Spleen (tissue), 11 donors: Measurements from ENCODE around the gene EFNA5. TPM values are rescaled to one million over a fixed set of nuclear protein-coding genes. Genes with fewer than 3 reads are reported as not detected.
A peak's percentile ranks its signal among the peaks of the same experiment; 100 is the strongest.

Experiments used
- DNase-seq: peaks from one replicate; pipeline ENCODE4 v3.0.0-alpha.2; 2020
- H3K27ac ChIP-seq, 8 donors: fragments of 200-600 bp; sonication (generic) in 7 of 8; 1 replicate in 4 of 8; 2 replicates in 4 of 8; pipeline versions ENCODE4 v1.5.0 to v1.8.0; 2016 to 2021; ENCODE audit warnings: inconsistent platforms in 4 of 8, mild to moderate bottlenecking in 4 of 8, moderate library complexity in 1 of 8
- H3K27me3 ChIP-seq, 7 donors: fragments of 200-600 bp; sonication (generic) in 6 of 7; replicated peaks in 1 of 7; 1 replicate in 4 of 7; 2 replicates in 3 of 7; pipeline versions ENCODE4 v1.5.0 to v1.8.0; 2016 to 2021; ENCODE audit warnings: inconsistent platforms in 3 of 7, mild to moderate bottlenecking in 1 of 7
- H3K36me3 ChIP-seq, 6 donors: fragments of 200-600 bp; sonication (generic) in 5 of 6; 1 replicate in 4 of 6; 2 replicates in 2 of 6; pipeline versions ENCODE4 v1.5.0 to v1.8.0; 2016 to 2021; ENCODE audit warnings: inconsistent platforms in 2 of 6
- H3K4me1 ChIP-seq, 6 donors: fragments of 200-600 bp; sonication (generic) in 5 of 6; 1 replicate in 3 of 6; 2 replicates in 3 of 6; pipeline versions ENCODE4 v1.5.0 to v1.8.0; 2016 to 2021; ENCODE audit warnings: inconsistent platforms in 3 of 6
- H3K4me3 ChIP-seq, 8 donors: fragments of 200-600 bp; sonication (generic) in 7 of 8; 1 replicate in 4 of 8; 2 replicates in 4 of 8; pipeline versions ENCODE4 v1.5.0 to v1.8.0; 2016 to 2021; ENCODE audit warnings: inconsistent platforms in 4 of 8, mild to moderate bottlenecking in 4 of 8, moderate library complexity in 2 of 8
- H3K9me3 ChIP-seq, 8 donors: fragments of 200-600 bp; sonication (generic) in 7 of 8; 1 replicate in 4 of 8; 2 replicates in 4 of 8; pipeline versions ENCODE4 v1.5.0 to v1.8.0; 2016 to 2021; ENCODE audit warnings: inconsistent platforms in 4 of 8
- POLR2A ChIP-seq, 3 donors: fragments of 450-650 bp; IDR thresholded peaks; one replicate each; pipeline ENCODE4 v1.5.1; 2017; ENCODE audit warnings: antibody characterized with exemption in 3 of 3, mild to moderate bottlenecking in 1 of 3
- POLR2AphosphoS5 ChIP-seq, 3 donors: sonication (generic); formaldehyde crosslinking; IDR thresholded peaks; one replicate each; pipeline ENCODE4 v1.5.1; 2017; ENCODE audit warnings: antibody characterized with exemption in 3 of 3
- WGBS, 5 donors: extraction: QIAGEN DNeasy Blood & Tissue Kit in 3 of 5; methylation state at CpG; one replicate each; pipeline versions ENCODE4 v1.1.5 to v1.1.7; 2013 to 2018; 5-methylcytosine and 5-hydroxymethylcytosine counted together
- intact Hi-C: fragments of 100-400 bp; cut with DNase I; formaldehyde crosslinking; loops from one replicate; pipeline ENCODE4 v1.15.0; 2023; ENCODE audit warnings: low total_unique reads
- polyA plus RNA-seq, 3 donors: library from polyadenylated mRNA; stranded (reverse); fragments of 200-250 nt; gene quantifications; one replicate each; pipeline ENCODE4 v1.2.1, GENCODE V29; 2013
- total RNA-seq, 7 donors: library from RNA; depleted of rRNA in 3 of 7; stranded (reverse); fragments of >200 nt in 3 of 7; fragmentation: NEBNext Ultra II Directional in 4 of 7; extraction: Animal tissue kit (Norgen Biotek cat#: 25700) in 4 of 7; gene quantifications; one replicate each; pipeline versions ENCODE4 v1.1.0 to v1.2.1, GENCODE V29; 2016 to 2021
- TF ChIP-seq, protein P1 (sequence below), 11 experiments: fragments of 200-600 bp in 7 of 11; fragments of 450-650 bp in 4 of 11; sonication (generic) in 4 of 11; IDR thresholded peaks in 8 of 11; conservative IDR thresholded peaks in 3 of 11; 1 replicate in 7 of 11; 2 replicates in 4 of 11; pipeline versions ENCODE4 v1.4.0 to v1.8.0; 2016 to 2021; ENCODE audit warnings: antibody characterized with exemption in 11 of 11, inconsistent platforms in 4 of 11, mild to moderate bottlenecking in 1 of 11
- donor health status: healthy with polysubstance abuse.
- donor health status: DM: no; HTN: no; CAD: no; lungs with moderate emphysema.
- donor health status: DM: no; HTN: no; CAD: no.
- donor health status: Bipolar disorder and iron deficiency.
- donor health status: healthy.
- donor health status: DM: no; HTN: no; CAD: no.
- donor health status: DM: yes; HTN: yes; CAD: no.

EFNA5 gene
- total and polyA plus RNA-seq, 10 donors, result 0.33 to 29.0 (median 12.2) TPM

GRCh38 chr5:107395632-107396350 lies 274.9 kb downstream of the EFNA5 start:
- no peak for DNase-seq
- Histone ChIP-seq H3K27me3 (no peaks in the 10 kb centered on the region), H3K9me3 (no peaks in the 10 kb centered on the region), H3K4me3 (no peak overlapping the region), H3K27ac (no peak overlapping the region), H3K36me3 (no peaks in the 10 kb centered on the region), H3K4me1 (peaks cover 0 to 6% (median 2%) of the 10 kb centered on the region in 6 donors)
- intact Hi-C loops, result no loop called here
- TF ChIP-seq POLR2A (IDR thresholded peaks at IDR 0.05) (no peak), POLR2AphosphoS5 (IDR thresholded peaks at IDR 0.05) (no peak)
- TF ChIP-seq, protein P1, sequence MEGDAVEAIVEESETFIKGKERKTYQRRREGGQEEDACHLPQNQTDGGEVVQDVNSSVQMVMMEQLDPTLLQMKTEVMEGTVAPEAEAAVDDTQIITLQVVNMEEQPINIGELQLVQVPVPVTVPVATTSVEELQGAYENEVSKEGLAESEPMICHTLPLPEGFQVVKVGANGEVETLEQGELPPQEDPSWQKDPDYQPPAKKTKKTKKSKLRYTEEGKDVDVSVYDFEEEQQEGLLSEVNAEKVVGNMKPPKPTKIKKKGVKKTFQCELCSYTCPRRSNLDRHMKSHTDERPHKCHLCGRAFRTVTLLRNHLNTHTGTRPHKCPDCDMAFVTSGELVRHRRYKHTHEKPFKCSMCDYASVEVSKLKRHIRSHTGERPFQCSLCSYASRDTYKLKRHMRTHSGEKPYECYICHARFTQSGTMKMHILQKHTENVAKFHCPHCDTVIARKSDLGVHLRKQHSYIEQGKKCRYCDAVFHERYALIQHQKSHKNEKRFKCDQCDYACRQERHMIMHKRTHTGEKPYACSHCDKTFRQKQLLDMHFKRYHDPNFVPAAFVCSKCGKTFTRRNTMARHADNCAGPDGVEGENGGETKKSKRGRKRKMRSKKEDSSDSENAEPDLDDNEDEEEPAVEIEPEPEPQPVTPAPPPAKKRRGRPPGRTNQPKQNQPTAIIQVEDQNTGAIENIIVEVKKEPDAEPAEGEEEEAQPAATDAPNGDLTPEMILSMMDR (IDR thresholded peaks at IDR 0.05 in 8 of 11, conservative IDR thresholded peaks at IDR 0.05 in 3 of 11), result no peak
- 70 to 76% (median 71%) methylated on average over 5 of the region's 5 CpGs for WGBS, 5 donors

DNA sequence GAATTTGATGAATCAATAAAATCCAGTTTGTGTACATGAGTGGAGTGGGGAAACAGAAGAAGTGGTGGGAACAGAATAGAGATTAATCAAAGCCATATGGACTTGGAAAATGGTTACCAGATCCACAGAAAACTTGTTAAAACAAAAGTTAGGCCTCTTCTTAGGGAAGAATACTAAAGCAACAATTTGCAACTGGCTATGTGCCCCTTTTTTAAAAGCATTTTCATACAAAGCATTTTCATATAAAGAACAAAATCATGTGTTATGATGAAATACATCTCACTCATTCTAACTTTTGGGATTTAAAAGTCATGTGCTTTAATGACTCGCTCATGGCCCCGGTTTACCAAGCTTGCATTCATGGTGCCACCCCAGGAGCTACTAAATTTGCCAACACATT lies 276.9 kb downstream of the EFNA5 start:
- no peaks in the 10 kb centered on the region for H3K36me3 ChIP-seq
- H3K27me3 ChIP-seq, result no peaks in the 10 kb centered on the region
- H3K4me3 ChIP-seq, result no peak overlapping the region
- no peaks in the 10 kb centered on the region for H3K9me3 ChIP-seq
- TF ChIP-seq POLR2AphosphoS5 (IDR thresholded peaks at IDR 0.05) (no peak), POLR2A (IDR thresholded peaks at IDR 0.05) (no peak)
- TF ChIP-seq, protein P1 (IDR thresholded peaks at IDR 0.05 in 8 of 11, conservative IDR thresholded peaks at IDR 0.05 in 3 of 11), result no peak
- WGBS, 5 donors, result 89 to 99% (median 94%) methylated on average over 2 of the region's 2 CpGs
- H3K27ac ChIP-seq, result no peak overlapping the region
- DNase-seq, result no peak
- intact Hi-C loops, result no loop called here
- peaks cover 12 to 23% (median 14%) of the 10 kb centered on the region in 6 donors for H3K4me1 ChIP-seq

- Histone ChIP-seq H3K27ac (no peak overlapping the region), H3K27me3 (no peaks in the 10 kb centered on the region), H3K9me3 (no peaks in the 10 kb centered on the region), H3K36me3 (no peaks in the 10 kb centered on the region), H3K4me1 (peaks cover 21 to 43% (median 29%) of the 10 kb centered on the region in 6 donors), H3K4me3 (no peak overlapping the region)
- WGBS, 5 donors, result 89 to 95% (median 90%) methylated on average over 5 of the region's 5 CpGs
- intact Hi-C loops, result no loop called here
- no peak for DNase-seq
- TF ChIP-seq, protein P1 (IDR thresholded peaks at IDR 0.05 in 8 of 11, conservative IDR thresholded peaks at IDR 0.05 in 3 of 11), result no peak
- TF ChIP-seq POLR2AphosphoS5 (IDR thresholded peaks at IDR 0.05), result no peak
- TF ChIP-seq POLR2A (IDR thresholded peaks at IDR 0.05), result no peak
These were observed 278.9 kb downstream of the EFNA5 start for GRCh38 chr5:107391787-107392186.

DNA sequence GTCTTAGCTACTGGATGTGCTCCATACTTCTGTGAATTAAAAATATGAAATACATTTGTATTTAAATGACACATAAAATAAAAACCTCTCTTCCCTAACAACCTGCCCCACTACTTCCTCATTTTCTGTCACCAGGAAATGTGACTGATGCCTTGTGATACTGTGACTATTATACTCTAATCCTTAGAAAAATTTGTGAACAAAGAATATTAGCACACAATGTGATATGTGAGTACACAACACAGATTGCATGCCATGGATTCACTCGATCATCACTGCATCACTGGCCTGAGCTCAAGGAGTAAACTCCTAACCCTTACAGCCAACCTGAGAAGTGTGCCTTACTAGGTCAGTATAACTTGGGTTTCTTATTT lies 281.0 kb downstream of the EFNA5 start:
- Histone ChIP-seq H3K4me1 (peaks cover 21 to 40% (median 29%) of the 10 kb centered on the region in 6 donors), H3K27me3 (no peaks in the 10 kb centered on the region), H3K36me3 (no peaks in the 10 kb centered on the region), H3K27ac (peak overlapping the region in 7 of 8 donors; percentile 16 to 76 (median 69)), H3K9me3 (no peaks in the 10 kb centered on the region), H3K4me3 (no peak overlapping the region)
- TF ChIP-seq, protein P1 (IDR thresholded peaks at IDR 0.05 in 8 of 11, conservative IDR thresholded peaks at IDR 0.05 in 3 of 11), result no peak
- no peak for TF ChIP-seq POLR2A (IDR thresholded peaks at IDR 0.05)
- WGBS, 5 donors, result 31 to 52% (median 36%) methylated on average over 1 of the region's 1 CpG
- no peak for DNase-seq
- intact Hi-C loops, result no loop called here
